GM19035 (cell line): ENCODE data around the gene FAM156A.
"Not testable (repeated sequence)": the region's sequence is repeated elsewhere in the genome, so short reads cannot be mapped to it uniquely, and the experiment has no call there.

Experiments
- ATAC-seq: cut with Tn5 transposase; IDR thresholded peaks from one replicate; pipeline ENCODE4 v1.9.1; 2021; ENCODE audit not compliant: unreplicated experiment

FAM156A gene

GRCh38 chrX:52958113-52958959 lies at the start of gene FAM156A:
TSS of gene FAM156A (minus strand) at chrX:52958518. CDS start at chrX:52948588, 9,930 bp downstream.
- peak; percentile 88 for ATAC-seq

GRCh38 chrX:53005327-53005726 lies 47.0 kb upstream of the FAM156A start:
- ATAC-seq: no peak

GRCh38 chrX:53004811-53005210 lies 46.5 kb upstream of the FAM156A start:
- no peak for ATAC-seq

- no peak for ATAC-seq
Measured at GRCh38 chrX:53004038-53004437, 45.7 kb upstream of the FAM156A start.

- ATAC-seq: no peak
Measured at GRCh38 chrX:53003111-53003510, 44.8 kb upstream of the FAM156A start.

GRCh38 chrX:53001958-53002357 lies 43.6 kb upstream of the FAM156A start:
- no peak for ATAC-seq

- ATAC-seq: no peak
Measured at GRCh38 chrX:53000447-53001135, 42.3 kb upstream of the FAM156A start.

- ATAC-seq: peak; percentile 1
Measured at GRCh38 chrX:52995987-52996331, 37.6 kb upstream of the FAM156A start.

- ATAC-seq: peak; percentile 97
Measured at GRCh38 chrX:52995135-52995986, 37.0 kb upstream of the FAM156A start.

GRCh38 chrX:52990848-52991247 lies 32.5 kb upstream of the FAM156A start:
- ATAC-seq: no peak

GRCh38 chrX:52990011-52990631 lies 31.8 kb upstream of the FAM156A start:
- ATAC-seq: peak; percentile 92

GRCh38 chrX:52988985-52989917 lies 30.9 kb upstream of the FAM156A start:
- no peak for ATAC-seq

GRCh38 chrX:52983321-52984000 lies 25.1 kb upstream of the FAM156A start:
- no peak for ATAC-seq

GRCh38 chrX:52979993-52980392 lies 21.7 kb upstream of the FAM156A start:
- no peak for ATAC-seq

- ATAC-seq: no peak
Measured at GRCh38 chrX:52979568-52979967, 21.2 kb upstream of the FAM156A start.

GRCh38 chrX:52977953-52978352 lies 19.6 kb upstream of the FAM156A start:
- ATAC-seq: no peak

GRCh38 chrX:52975576-52975975 lies 17.3 kb upstream of the FAM156A start:
- ATAC-seq: not testable (repeated sequence)

GRCh38 chrX:52974336-52974992 lies 16.1 kb upstream of the FAM156A start:
- ATAC-seq: not testable (repeated sequence)

GRCh38 chrX:52967922-52968321 lies 9.6 kb upstream of the FAM156A start:
- ATAC-seq: not testable (repeated sequence)
